Breast epithelium (tissue), 4 donors: ENCODE measurements around the gene GYS1. TPM values are rescaled to one million over a fixed set of nuclear protein-coding genes. Genes with fewer than 3 reads are reported as not detected.

Experiments
- DNase-seq, 2 donors: peaks; one replicate each; pipeline ENCODE4 v3.0.0-alpha.2; 2019; ENCODE audit warnings: low spot score in 2 of 2
- H3K27ac ChIP-seq, 2 donors: fragments of 200-600 bp; sonication (generic) in 1 of 2; one replicate each; pipeline ENCODE4 v1.5.1; 2016 to 2019; ENCODE audit warnings: mild to moderate bottlenecking in 1 of 2
- H3K27me3 ChIP-seq, 2 donors: fragments of 200-600 bp; sonication (generic) in 1 of 2; one replicate each; pipeline versions ENCODE4 v1.5.1 to v1.6.0; 2017 to 2019; ENCODE audit warnings: control low read depth in 1 of 2, mild to moderate bottlenecking in 1 of 2
- H3K36me3 ChIP-seq: fragments of 200-600 bp; one replicate; pipeline ENCODE4 v1.5.1; 2019
- H3K4me1 ChIP-seq, 2 donors: fragments of 200-600 bp; sonication (generic); one replicate each; pipeline ENCODE4 v1.5.1; 2016 to 2019; ENCODE audit warnings: control low read depth in 1 of 2
- H3K4me3 ChIP-seq, 3 donors: fragments of 200-600 bp; sonication (generic); 1 replicate in 2 of 3; 2 replicates in 1 of 3; pipeline ENCODE4 v1.5.1; 2016 to 2019; ENCODE audit warnings: mild to moderate bottlenecking in 3 of 3, moderate library complexity in 2 of 3
- H3K9me3 ChIP-seq, 2 donors: fragments of 200-600 bp; sonication (generic) in 1 of 2; one replicate each; pipeline ENCODE4 v1.5.1; 2016 to 2019; ENCODE audit warnings: control low read depth in 1 of 2
- POLR2A ChIP-seq: fragments of 450-650 bp; IDR thresholded peaks from one replicate; pipeline ENCODE4 v1.6.1; 2016; ENCODE audit warnings: antibody characterized with exemption, mild to moderate bottlenecking, moderate library complexity
- POLR2AphosphoS5 ChIP-seq, 3 donors: sonication (generic); formaldehyde crosslinking; IDR thresholded peaks; one replicate each; pipeline ENCODE4 v1.6.1; 2017; ENCODE audit warnings: antibody characterized with exemption in 3 of 3
- intact Hi-C: fragments of 100-400 bp; cut with DNase I; formaldehyde crosslinking; loops from one replicate; pipeline ENCODE4 v1.15.1; 2023; ENCODE audit warnings: low total_unique reads
- total RNA-seq, 3 donors: library from RNA; depleted of rRNA; stranded (reverse); fragments of >200 nt; gene quantifications; one replicate each; pipeline ENCODE4 v1.1.0, GENCODE V29; 2016
- TF ChIP-seq, protein P1 (sequence below), 3 donors: fragments of 450-650 bp; IDR thresholded peaks; one replicate each; pipeline ENCODE4 v1.5.1; 2016 to 2017; ENCODE audit warnings: antibody characterized with exemption in 3 of 3, mild to moderate bottlenecking in 3 of 3, moderate library complexity in 3 of 3

GYS1 gene
- total RNA-seq, 3 donors from 2014 or later: 24.0 to 26.4 (median 24.6) TPM

DNA sequence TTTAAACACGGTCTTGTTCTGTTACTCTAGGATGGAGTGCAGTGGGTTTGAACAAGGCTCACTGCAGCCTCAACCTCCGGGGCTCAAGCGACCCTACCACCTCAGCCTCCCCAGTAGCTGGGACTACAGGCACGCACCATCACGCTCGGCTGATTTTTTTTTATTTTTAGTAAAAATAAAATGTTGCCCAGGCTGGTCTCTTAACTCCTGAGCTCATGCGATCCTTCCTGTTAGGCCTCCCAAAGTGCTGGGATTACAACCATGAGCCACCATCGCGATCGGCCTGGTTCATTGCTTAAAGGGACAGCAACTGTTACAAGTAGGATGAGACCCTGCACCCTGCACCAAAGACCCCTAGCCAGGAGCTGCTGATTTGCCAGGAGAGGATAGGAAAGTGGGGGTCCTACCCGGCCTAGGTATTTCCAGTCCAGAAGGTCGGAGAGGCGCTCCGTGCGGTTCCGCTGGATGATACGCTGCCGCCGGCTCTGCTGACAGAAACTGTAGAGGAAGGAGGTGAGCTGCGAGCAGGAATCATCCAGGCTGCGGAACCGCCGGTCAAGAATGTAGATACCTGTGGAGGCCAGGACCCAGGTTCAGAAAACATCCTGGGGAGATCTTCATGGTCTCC is 22.9 kb downstream of the GYS1 start:
- intact Hi-C loops: no loop called here
- Histone ChIP-seq H3K36me3 (no peaks in the 10 kb centered on the region), H3K27ac (no peak overlapping the region), H3K9me3 (no peaks in the 10 kb centered on the region), H3K4me1 (peaks cover 0 to 14% of the 10 kb centered on the region in 2 donors), H3K27me3 (no peaks in the 10 kb centered on the region), H3K4me3 (no peak overlapping the region)
- TF ChIP-seq POLR2A (no peak), POLR2AphosphoS5 (IDR thresholded peaks at IDR 0.05) (no peak)
- TF ChIP-seq, protein P1, sequence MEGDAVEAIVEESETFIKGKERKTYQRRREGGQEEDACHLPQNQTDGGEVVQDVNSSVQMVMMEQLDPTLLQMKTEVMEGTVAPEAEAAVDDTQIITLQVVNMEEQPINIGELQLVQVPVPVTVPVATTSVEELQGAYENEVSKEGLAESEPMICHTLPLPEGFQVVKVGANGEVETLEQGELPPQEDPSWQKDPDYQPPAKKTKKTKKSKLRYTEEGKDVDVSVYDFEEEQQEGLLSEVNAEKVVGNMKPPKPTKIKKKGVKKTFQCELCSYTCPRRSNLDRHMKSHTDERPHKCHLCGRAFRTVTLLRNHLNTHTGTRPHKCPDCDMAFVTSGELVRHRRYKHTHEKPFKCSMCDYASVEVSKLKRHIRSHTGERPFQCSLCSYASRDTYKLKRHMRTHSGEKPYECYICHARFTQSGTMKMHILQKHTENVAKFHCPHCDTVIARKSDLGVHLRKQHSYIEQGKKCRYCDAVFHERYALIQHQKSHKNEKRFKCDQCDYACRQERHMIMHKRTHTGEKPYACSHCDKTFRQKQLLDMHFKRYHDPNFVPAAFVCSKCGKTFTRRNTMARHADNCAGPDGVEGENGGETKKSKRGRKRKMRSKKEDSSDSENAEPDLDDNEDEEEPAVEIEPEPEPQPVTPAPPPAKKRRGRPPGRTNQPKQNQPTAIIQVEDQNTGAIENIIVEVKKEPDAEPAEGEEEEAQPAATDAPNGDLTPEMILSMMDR (IDR thresholded peaks at IDR 0.05): no peak
- DNase-seq: no peak

DNA sequence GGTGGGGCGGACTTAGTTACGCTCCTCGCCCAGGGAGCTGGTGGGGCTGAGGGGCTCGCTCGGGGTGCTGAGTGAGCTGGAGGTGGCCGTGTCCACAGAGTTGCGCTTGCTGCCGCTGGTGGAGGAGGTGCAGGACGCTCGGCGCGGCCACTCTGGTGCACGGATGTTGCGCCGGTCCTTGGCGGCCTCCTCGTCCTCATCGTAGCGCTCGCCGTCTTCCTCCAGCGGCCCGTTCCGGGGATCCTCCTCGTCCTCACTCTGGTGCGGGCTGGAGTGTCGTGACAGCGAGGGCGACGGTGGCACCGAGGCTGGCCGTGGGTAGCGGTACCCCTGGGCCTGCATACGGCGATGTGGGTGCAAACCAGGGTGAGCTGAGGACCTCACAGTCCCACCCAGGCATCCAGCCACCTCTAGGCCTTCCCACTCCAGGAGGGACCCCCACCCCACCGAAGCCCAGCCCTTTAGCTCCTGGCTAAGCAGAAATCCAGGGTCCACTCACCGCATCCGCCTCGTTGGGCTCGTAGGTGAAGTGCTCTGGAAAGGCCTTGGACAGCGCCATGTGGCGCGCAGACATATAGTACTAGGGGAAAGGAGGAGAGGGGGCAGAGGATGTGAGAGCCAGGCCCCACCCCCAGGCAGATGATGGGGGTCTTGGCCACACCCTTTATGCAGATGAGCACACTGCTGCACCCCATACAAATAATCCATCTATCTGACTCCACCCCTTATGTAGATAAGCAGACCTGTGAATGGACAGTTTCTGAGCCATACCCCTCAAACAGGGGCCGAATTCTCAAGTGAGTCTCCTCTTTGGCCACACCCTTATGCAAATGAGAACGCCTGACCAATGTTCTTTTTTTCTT is 23.6 kb downstream of the GYS1 start:
- Histone ChIP-seq H3K4me1 (peaks cover 0 to 14% of the 10 kb centered on the region in 2 donors), H3K27me3 (no peaks in the 10 kb centered on the region), H3K4me3 (no peak overlapping the region), H3K36me3 (no peaks in the 10 kb centered on the region), H3K9me3 (no peaks in the 10 kb centered on the region), H3K27ac (no peak overlapping the region)
- TF ChIP-seq POLR2A (no peak), POLR2AphosphoS5 (IDR thresholded peaks at IDR 0.05) (no peak)
- TF ChIP-seq, protein P1 (IDR thresholded peaks at IDR 0.05): no peak
- intact Hi-C loops: no loop called here
- DNase-seq: no peak

DNA sequence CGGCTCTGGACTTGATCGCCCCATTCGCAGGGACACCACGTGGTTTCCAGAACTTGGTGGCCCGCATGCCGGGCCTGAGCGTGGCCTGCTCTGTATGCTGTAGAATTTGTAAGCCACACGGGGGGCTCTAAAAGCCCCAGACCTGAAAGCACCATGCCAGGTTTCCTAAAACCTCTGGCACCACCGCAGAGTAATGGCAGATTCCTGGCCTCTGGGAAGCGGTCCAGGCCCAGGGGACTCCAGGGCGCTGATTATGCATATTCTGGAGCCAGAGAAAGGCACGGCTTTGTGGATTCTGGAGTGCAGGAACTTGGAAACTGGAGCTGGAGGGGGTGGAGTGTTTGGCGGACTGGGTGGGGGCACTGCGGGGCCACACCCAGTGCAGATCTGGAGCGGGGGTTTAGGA is 24.3 kb downstream of the GYS1 start:
- intact Hi-C loops: no loop called here
- TF ChIP-seq POLR2AphosphoS5 (IDR thresholded peaks at IDR 0.05): no peak
- no peak for TF ChIP-seq POLR2A
- TF ChIP-seq, protein P1 (IDR thresholded peaks at IDR 0.05): no peak
- Histone ChIP-seq H3K4me3 (no peak overlapping the region), H3K27ac (no peak overlapping the region), H3K9me3 (no peaks in the 10 kb centered on the region), H3K4me1 (peaks cover 0 to 14% of the 10 kb centered on the region in 2 donors), H3K27me3 (no peaks in the 10 kb centered on the region), H3K36me3 (no peaks in the 10 kb centered on the region)
- no peak for DNase-seq

DNA sequence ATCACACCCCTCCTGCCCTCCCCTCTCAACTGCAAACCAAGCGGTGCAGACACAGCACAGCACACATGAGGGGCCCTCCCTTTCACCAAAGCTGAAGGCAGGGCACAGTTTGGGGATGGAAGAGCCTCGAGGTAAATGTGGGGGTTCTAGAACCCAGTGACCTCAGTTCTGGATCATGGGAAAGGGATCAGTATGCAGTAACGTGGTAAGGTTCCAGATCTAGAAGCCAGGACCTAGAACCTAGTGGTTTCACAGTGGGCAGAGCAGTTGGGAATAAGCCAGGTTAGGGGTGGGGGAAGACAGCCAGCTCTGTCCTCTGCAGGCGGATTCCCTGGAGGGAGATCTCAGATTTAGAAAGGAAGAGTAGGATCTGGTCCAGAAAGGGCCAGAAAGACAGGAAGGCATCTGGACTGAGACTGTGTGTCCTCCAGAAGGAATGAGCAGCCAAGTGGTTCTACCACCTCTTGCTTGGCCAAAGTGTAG is 24.9 kb downstream of the GYS1 start:
- Histone ChIP-seq H3K27me3 (no peaks in the 10 kb centered on the region), H3K4me3 (no peak overlapping the region), H3K36me3 (no peaks in the 10 kb centered on the region), H3K4me1 (peaks cover 0 to 14% of the 10 kb centered on the region in 2 donors), H3K9me3 (no peaks in the 10 kb centered on the region), H3K27ac (peak overlapping the region; percentile 22 to 62)
- peak in 1 of 3 donors; percentile 33 for TF ChIP-seq POLR2AphosphoS5 (IDR thresholded peaks at IDR 0.05)
- TF ChIP-seq POLR2A: no peak
- TF ChIP-seq, protein P1 (IDR thresholded peaks at IDR 0.05): no peak
- no peak for DNase-seq
- intact Hi-C loops: no loop called here
